ENCODE results near the gene FHAD1. TPM values are rescaled to one million over a fixed set of nuclear protein-coding genes. Genes with fewer than 3 reads are reported as not detected.

The FHAD1 gene
- polyA plus RNA-seq, 1 of the 3 experiments (the other 2 are of a cell fraction), result 0.48 TPM

DNA sequence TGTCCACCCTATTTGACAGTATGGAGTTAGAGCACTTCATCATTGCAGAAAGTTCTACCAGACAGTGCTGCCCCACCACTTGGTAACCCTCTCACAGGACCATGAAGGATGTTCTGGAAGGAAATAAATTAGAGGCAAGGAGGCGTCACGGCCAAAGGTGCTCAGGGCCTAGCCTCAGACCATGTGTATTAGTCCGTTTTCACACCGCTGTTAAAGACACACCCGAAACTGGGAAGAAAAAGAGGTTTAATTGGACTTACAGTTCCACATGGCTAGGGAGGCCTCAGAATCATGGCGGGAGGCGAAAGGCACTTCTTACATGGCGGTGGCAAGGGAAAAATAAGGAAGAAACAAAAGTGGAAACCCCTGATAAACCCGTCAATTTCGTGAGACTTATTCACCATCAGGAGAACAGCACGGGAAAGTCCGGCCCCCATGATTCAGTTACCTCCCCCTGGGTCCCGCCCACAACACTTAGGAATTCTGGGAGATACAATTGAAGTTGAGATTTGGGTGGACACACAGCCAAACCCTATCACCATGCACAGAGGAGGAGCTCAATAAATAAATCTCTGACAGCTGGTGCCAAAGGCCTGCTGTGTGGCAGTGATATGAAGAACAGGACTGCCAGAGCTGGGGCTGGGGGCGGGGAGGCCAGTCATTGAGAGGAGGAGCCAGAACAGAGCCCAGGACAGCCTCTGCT lies 75.8 kb downstream of the FHAD1 start:
- H3K79me2 ChIP-seq (ENCODE audit: insufficient read depth), result no peaks in the 10 kb centered on the region
- H3K9me3 ChIP-seq, result peaks cover 13% of the 10 kb centered on the region; the same call in 1 of the 2 replicates
- no peak overlapping the region for H2AFZ ChIP-seq (ENCODE audit: low read depth)
- H3K4me1 ChIP-seq (ENCODE audit: control insufficient read depth in 1 of 2, insufficient read depth in 2 of 2, low read depth in 1 of 2, low read length in 1 of 2), result peaks cover 0 to 33% of the 10 kb centered on the region in 2 experiments; a peak in 1 of 4 replicates
- H3K27ac ChIP-seq (ENCODE audit: low read depth in 2 of 2, low read length in 1 of 2), result peak overlapping the region in 1 of 2 experiments; percentile 68; a peak in 2 of 4 replicates
- no peaks in the 10 kb centered on the region for H3K9me2 ChIP-seq
- no peaks in the 10 kb centered on the region for H3K36me3 ChIP-seq (replicated peaks in 1 of 2; ENCODE audit: control insufficient read depth in 1 of 2, insufficient read depth in 2 of 2, low read length in 1 of 2)
- no peak overlapping the region for H3K4me2 ChIP-seq
- no peaks in the 10 kb centered on the region for H4K20me1 ChIP-seq (ENCODE audit: insufficient read depth)
- CTCF ChIA-PET, result interaction anchor here (0.7 to 11.4 kb wide), 48 partner anchors 8 to 418 kb away, joined by 3 to 311 read pairs (median 6); partner anchors contain the start of genes CTRC and EFHD2
- peak; percentile 57 for DNase-seq
- no peak overlapping the region for H3K9ac ChIP-seq
- no peaks in the 10 kb centered on the region for H3K27me3 ChIP-seq (ENCODE audit: insufficient read depth)
- no peak overlapping the region for H3K4me3 ChIP-seq (ENCODE audit: low read depth in 2 of 2, low read length in 1 of 2)
- no peaks in the 10 kb centered on the region for H3F3A ChIP-seq (replicated peaks; ENCODE audit: insufficient read depth)
- POLR2A ChIA-PET, result no interaction called here
- 77% methylated on average over 14 of the region's 14 CpGs for WGBS (ENCODE audit: low lambda C conversion rate)
- TF ChIP-seq, protein P1, sequence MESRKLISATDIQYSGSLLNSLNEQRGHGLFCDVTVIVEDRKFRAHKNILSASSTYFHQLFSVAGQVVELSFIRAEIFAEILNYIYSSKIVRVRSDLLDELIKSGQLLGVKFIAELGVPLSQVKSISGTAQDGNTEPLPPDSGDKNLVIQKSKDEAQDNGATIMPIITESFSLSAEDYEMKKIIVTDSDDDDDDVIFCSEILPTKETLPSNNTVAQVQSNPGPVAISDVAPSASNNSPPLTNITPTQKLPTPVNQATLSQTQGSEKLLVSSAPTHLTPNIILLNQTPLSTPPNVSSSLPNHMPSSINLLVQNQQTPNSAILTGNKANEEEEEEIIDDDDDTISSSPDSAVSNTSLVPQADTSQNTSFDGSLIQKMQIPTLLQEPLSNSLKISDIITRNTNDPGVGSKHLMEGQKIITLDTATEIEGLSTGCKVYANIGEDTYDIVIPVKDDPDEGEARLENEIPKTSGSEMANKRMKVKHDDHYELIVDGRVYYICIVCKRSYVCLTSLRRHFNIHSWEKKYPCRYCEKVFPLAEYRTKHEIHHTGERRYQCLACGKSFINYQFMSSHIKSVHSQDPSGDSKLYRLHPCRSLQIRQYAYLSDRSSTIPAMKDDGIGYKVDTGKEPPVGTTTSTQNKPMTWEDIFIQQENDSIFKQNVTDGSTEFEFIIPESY (IDR thresholded peaks at IDR 0.05; ENCODE audit: borderline replicate concordance, low read depth), result no peak
- TF ChIP-seq SMC3 (IDR thresholded peaks at IDR 0.05; ENCODE audit: low read depth, low read length) (no peak), YY1 (IDR thresholded peaks at IDR 0.05; ENCODE audit: low read depth) (no peak), RCOR1 (IDR thresholded peaks at IDR 0.05; ENCODE audit: low read length) (no peak), EZH2phosphoT487 (IDR thresholded peaks at IDR 0.05; ENCODE audit: borderline replicate concordance, low read depth) (no peak), FOSL2 (IDR thresholded peaks at IDR 0.05; ENCODE audit: borderline replicate concordance, low read depth) (no peak), EP300 (IDR thresholded peaks at IDR 0.05; ENCODE audit: borderline replicate concordance in 1 of 2, low read depth in 1 of 2, low read length in 1 of 2) (no peak), RXRA (IDR thresholded peaks at IDR 0.05; ENCODE audit: borderline replicate concordance, low read depth) (no peak), GATA2 (CRISPR knock-in tag; IDR thresholded peaks at IDR 0.05) (no peak), JUND (IDR thresholded peaks at IDR 0.05) (no peak), SIN3A (IDR thresholded peaks at IDR 0.05; ENCODE audit: borderline replicate concordance, low read depth, low read length) (no peak), RFX5 (IDR thresholded peaks at IDR 0.05; ENCODE audit: low read length) (no peak)
- TF ChIP-seq, protein P2, sequence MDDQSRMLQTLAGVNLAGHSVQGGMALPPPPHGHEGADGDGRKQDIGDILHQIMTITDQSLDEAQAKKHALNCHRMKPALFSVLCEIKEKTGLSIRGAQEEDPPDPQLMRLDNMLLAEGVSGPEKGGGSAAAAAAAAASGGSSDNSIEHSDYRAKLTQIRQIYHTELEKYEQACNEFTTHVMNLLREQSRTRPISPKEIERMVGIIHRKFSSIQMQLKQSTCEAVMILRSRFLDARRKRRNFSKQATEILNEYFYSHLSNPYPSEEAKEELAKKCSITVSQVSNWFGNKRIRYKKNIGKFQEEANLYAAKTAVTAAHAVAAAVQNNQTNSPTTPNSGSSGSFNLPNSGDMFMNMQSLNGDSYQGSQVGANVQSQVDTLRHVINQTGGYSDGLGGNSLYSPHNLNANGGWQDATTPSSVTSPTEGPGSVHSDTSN (IDR thresholded peaks at IDR 0.05), result no peak
- TF ChIP-seq, protein P3, sequence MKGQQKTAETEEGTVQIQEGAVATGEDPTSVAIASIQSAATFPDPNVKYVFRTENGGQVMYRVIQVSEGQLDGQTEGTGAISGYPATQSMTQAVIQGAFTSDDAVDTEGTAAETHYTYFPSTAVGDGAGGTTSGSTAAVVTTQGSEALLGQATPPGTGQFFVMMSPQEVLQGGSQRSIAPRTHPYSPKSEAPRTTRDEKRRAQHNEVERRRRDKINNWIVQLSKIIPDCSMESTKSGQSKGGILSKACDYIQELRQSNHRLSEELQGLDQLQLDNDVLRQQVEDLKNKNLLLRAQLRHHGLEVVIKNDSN (IDR thresholded peaks at IDR 0.05; ENCODE audit: borderline replicate concordance, low read depth), result no peak
- TF ChIP-seq, protein P4, sequence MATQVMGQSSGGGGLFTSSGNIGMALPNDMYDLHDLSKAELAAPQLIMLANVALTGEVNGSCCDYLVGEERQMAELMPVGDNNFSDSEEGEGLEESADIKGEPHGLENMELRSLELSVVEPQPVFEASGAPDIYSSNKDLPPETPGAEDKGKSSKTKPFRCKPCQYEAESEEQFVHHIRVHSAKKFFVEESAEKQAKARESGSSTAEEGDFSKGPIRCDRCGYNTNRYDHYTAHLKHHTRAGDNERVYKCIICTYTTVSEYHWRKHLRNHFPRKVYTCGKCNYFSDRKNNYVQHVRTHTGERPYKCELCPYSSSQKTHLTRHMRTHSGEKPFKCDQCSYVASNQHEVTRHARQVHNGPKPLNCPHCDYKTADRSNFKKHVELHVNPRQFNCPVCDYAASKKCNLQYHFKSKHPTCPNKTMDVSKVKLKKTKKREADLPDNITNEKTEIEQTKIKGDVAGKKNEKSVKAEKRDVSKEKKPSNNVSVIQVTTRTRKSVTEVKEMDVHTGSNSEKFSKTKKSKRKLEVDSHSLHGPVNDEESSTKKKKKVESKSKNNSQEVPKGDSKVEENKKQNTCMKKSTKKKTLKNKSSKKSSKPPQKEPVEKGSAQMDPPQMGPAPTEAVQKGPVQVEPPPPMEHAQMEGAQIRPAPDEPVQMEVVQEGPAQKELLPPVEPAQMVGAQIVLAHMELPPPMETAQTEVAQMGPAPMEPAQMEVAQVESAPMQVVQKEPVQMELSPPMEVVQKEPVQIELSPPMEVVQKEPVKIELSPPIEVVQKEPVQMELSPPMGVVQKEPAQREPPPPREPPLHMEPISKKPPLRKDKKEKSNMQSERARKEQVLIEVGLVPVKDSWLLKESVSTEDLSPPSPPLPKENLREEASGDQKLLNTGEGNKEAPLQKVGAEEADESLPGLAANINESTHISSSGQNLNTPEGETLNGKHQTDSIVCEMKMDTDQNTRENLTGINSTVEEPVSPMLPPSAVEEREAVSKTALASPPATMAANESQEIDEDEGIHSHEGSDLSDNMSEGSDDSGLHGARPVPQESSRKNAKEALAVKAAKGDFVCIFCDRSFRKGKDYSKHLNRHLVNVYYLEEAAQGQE (IDR thresholded peaks at IDR 0.05; ENCODE audit: low read depth, low read length), result no peak
- TF ChIP-seq, protein P5, sequence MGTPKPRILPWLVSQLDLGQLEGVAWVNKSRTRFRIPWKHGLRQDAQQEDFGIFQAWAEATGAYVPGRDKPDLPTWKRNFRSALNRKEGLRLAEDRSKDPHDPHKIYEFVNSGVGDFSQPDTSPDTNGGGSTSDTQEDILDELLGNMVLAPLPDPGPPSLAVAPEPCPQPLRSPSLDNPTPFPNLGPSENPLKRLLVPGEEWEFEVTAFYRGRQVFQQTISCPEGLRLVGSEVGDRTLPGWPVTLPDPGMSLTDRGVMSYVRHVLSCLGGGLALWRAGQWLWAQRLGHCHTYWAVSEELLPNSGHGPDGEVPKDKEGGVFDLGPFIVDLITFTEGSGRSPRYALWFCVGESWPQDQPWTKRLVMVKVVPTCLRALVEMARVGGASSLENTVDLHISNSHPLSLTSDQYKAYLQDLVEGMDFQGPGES (IDR thresholded peaks at IDR 0.05; ENCODE audit: low read depth, low read length), result no peak

Measured in SK-N-SH (cell line).